GM08714 (cell line): ENCODE measurements around the gene HSP90AA1.

ENCODE experiments used
- H3K4me3 ChIP-seq: fragments of 200-500 bp; sonication (Bioruptor generic); 2 replicates; pipeline ENCODE4 v1.5.1; 2014; ENCODE audit warnings: mild to moderate bottlenecking, low read length, inconsistent platforms
- ZNF274 ChIP-seq: IDR thresholded peaks from 2 replicates; pipeline ENCODE4 v1.6.1; 2012; ENCODE audit warnings: mild to moderate bottlenecking, low read depth, low read length

HSP90AA1 gene

GRCh38 chr14:102043251-102044025 is 43.4 kb downstream of the HSP90AA1 start:
- no peak for TF ChIP-seq ZNF274
- H3K4me3 ChIP-seq, result no peak overlapping the region

GRCh38 chr14:102042699-102043098 is 44.1 kb downstream of the HSP90AA1 start:
- no peak overlapping the region for H3K4me3 ChIP-seq
- no peak for TF ChIP-seq ZNF274

GRCh38 chr14:102040153-102040552 is 46.7 kb downstream of the HSP90AA1 start:
- no peak for TF ChIP-seq ZNF274
- no peak overlapping the region for H3K4me3 ChIP-seq

DNA sequence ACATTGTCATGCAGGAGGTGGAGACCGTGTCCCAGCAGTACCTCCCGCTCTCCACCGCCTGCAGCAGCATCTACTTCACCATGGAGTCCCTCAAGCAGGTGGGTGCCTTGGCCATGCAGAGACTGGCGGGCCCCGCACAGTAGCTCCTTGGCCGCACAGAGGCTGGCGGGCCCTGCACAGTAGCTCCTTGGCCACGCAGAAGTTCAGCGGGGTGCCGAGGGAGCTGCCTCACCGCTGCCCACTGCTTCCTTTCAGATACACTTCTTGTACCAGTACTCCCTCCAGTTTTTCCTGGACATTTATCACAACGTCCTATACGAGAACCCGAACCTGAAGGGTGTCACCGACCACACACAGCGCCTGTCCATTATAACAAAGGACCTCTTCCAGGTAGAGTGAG is 47.7 kb downstream of the HSP90AA1 start:
- no peak overlapping the region for H3K4me3 ChIP-seq
- TF ChIP-seq ZNF274, result no peak

- TF ChIP-seq ZNF274, result no peak
- H3K4me3 ChIP-seq, result no peak overlapping the region
Measured at GRCh38 chr14:102037686-102038085, 49.2 kb downstream of the HSP90AA1 start.

DNA sequence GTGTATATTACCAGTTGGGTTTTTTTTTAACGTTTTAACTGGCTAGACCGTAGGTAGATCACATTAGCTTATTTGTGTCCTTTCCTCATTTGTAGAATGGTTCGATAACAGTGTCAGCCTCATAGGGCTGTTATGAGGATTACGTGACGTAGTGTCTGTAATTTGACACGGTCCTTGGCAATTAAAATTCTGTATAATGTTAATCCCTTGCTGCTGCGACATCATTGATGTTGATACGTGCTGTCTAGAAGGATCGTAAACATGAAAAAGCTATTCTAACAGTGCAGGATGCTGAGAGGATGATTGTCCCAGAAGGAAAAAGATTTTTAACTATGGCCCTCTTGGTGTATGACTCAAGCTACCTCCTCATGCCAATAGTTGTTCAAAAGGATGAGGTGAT is 50.9 kb downstream of the HSP90AA1 start:
- H3K4me3 ChIP-seq, result no peak overlapping the region
- no peak for TF ChIP-seq ZNF274

GRCh38 chr14:102034301-102034700 is 52.5 kb downstream of the HSP90AA1 start:
- no peak overlapping the region for H3K4me3 ChIP-seq
- no peak for TF ChIP-seq ZNF274

DNA sequence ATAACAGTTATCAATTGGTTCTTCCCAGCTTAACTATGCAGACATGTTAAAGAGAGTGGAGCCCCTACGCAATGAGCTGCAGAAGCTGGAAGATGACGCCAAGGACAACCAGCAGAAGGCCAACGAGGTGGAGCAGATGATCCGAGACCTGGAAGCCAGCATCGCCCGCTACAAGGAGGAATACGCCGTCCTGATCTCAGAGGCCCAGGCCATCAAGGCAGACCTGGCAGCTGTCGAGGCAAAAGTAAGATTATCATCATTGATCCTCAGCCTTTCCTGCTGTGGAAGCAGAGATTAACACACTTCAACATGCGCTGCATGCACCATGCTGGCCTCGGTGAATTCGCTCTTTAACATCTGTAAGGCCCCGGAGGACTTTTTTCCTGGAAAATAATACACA is 53.6 kb downstream of the HSP90AA1 start:
- TF ChIP-seq ZNF274, result no peak
- no peak overlapping the region for H3K4me3 ChIP-seq
